ENCODE results near the gene PRELID3B.

DNA sequence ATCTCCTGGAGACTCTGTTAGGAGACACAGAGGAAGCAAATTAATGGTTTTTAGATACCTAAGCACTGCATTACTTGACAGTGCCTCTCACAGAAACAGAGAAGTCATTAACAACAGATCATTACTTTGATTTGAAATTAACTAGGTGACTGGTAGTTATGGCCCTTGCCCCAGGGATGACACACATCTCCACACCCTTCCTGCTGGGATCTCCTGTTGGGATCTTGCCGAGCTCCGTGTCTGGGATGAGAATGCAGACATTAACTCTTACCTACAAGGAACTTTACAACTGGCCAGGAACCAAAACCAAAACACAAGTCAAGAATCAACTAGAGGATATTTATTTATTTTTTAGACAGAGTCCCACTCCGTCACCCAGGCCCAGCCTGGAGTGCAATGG is 2.2 kb upstream of the PRELID3B start:
- TF ChIP-seq, protein P1, sequence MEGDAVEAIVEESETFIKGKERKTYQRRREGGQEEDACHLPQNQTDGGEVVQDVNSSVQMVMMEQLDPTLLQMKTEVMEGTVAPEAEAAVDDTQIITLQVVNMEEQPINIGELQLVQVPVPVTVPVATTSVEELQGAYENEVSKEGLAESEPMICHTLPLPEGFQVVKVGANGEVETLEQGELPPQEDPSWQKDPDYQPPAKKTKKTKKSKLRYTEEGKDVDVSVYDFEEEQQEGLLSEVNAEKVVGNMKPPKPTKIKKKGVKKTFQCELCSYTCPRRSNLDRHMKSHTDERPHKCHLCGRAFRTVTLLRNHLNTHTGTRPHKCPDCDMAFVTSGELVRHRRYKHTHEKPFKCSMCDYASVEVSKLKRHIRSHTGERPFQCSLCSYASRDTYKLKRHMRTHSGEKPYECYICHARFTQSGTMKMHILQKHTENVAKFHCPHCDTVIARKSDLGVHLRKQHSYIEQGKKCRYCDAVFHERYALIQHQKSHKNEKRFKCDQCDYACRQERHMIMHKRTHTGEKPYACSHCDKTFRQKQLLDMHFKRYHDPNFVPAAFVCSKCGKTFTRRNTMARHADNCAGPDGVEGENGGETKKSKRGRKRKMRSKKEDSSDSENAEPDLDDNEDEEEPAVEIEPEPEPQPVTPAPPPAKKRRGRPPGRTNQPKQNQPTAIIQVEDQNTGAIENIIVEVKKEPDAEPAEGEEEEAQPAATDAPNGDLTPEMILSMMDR (conservative IDR thresholded peaks at IDR 0.05; ENCODE audit: low read depth, low read length), result no peak
- no peak for TF ChIP-seq EZH2 (IDR thresholded peaks at IDR 0.05; ENCODE audit: borderline replicate concordance, low read depth, low read length, poor library complexity, severe bottlenecking)
